ENCODE measurements around the gene ENKD1.

DNA sequence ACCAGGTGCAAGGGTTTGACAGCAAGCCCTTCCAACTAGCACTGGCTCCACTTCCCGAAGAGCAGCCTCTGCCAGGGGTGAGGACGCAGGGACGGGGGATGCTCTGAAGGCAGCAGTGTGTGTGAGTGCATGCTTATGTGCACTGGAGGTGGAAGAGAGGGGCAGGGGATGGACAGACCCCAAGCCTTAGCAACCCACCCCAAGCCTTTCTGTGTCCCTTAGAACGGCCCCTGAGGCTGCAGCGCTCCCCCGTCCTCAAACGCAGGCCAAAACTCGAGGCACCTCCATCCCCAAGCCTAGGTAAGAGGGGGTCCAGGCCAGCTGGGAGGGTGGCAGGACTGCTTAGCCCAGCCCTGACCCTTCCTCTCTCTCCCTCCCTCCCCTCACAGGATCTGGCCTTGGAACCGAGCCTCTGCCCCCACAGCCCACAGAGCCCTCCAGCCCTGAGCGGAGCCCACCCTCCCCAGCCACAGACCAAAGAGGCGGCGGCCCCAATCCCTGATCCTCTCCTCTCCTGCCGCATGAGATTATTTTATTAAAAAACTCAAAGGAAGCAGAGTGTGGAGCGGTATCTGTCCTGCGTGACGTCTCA lies 9.4 kb downstream of the ENKD1 start:
- TF ChIP-seq FOXM1 (IDR thresholded peaks at IDR 0.05; ENCODE audit: borderline replicate concordance, low read depth) (no peak), MAX (IDR thresholded peaks at IDR 0.05) (no peak), NFIC (IDR thresholded peaks at IDR 0.05) (no peak), TAF1 (IDR thresholded peaks at IDR 0.05; ENCODE audit: low read depth) (no peak), EP300 (IDR thresholded peaks at IDR 0.05; ENCODE audit: borderline replicate concordance) (no peak), RAD21 (IDR thresholded peaks at IDR 0.05; ENCODE audit: low read depth) (no peak), TEAD4 (IDR thresholded peaks at IDR 0.05) (no peak), USF1 (IDR thresholded peaks at IDR 0.05) (no peak), CEBPB (IDR thresholded peaks at IDR 0.05) (no peak), YY1 (IDR thresholded peaks at IDR 0.05; ENCODE audit: low read depth) (no peak), CREB1 (IDR thresholded peaks at IDR 0.05; ENCODE audit: low read depth) (no peak), EGR1 (IDR thresholded peaks at IDR 0.05) (no peak)
- TF ChIP-seq, protein P1, sequence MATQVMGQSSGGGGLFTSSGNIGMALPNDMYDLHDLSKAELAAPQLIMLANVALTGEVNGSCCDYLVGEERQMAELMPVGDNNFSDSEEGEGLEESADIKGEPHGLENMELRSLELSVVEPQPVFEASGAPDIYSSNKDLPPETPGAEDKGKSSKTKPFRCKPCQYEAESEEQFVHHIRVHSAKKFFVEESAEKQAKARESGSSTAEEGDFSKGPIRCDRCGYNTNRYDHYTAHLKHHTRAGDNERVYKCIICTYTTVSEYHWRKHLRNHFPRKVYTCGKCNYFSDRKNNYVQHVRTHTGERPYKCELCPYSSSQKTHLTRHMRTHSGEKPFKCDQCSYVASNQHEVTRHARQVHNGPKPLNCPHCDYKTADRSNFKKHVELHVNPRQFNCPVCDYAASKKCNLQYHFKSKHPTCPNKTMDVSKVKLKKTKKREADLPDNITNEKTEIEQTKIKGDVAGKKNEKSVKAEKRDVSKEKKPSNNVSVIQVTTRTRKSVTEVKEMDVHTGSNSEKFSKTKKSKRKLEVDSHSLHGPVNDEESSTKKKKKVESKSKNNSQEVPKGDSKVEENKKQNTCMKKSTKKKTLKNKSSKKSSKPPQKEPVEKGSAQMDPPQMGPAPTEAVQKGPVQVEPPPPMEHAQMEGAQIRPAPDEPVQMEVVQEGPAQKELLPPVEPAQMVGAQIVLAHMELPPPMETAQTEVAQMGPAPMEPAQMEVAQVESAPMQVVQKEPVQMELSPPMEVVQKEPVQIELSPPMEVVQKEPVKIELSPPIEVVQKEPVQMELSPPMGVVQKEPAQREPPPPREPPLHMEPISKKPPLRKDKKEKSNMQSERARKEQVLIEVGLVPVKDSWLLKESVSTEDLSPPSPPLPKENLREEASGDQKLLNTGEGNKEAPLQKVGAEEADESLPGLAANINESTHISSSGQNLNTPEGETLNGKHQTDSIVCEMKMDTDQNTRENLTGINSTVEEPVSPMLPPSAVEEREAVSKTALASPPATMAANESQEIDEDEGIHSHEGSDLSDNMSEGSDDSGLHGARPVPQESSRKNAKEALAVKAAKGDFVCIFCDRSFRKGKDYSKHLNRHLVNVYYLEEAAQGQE (IDR thresholded peaks at IDR 0.05; ENCODE audit: low read depth): no peak
